ENCODE data around the gene KIF6. TPM values are rescaled to one million over a fixed set of nuclear protein-coding genes. Genes with fewer than 3 reads are reported as not detected.

KIF6 gene
- total RNA-seq, 1 experiment from 2014 or later = 2.2 TPM

DNA sequence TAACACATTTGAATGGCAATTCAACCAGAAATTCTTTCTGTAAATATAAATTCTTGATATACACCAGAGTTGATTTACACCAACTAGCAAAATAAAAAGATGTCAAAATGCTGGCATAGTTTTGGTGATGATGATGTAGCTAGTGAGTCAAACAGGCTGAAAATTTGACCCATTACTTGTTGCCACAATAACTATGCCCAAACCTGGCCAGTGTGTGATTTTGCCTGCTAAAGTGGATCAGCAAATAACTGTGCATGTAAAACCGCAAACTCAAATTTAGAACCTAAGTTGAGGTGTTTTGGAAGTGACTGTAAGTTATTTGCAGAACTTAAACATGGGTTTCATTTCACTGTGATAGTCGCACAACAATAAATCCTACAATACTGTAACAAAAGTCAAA, 125.9 kb downstream of the KIF6 start:
- DNase-seq (ENCODE audit: low spot score) = no peak

GRCh38 chr6:39594285-39594684, 130.9 kb downstream of the KIF6 start:
- DNase-seq (ENCODE audit: low spot score) = no peak

- DNase-seq (ENCODE audit: low spot score) = no peak
Measured at GRCh38 chr6:39593646-39594045, 131.6 kb downstream of the KIF6 start.

- no peak for DNase-seq (ENCODE audit: low spot score)
Measured at GRCh38 chr6:39590871-39591393, 134.3 kb downstream of the KIF6 start.

DNA sequence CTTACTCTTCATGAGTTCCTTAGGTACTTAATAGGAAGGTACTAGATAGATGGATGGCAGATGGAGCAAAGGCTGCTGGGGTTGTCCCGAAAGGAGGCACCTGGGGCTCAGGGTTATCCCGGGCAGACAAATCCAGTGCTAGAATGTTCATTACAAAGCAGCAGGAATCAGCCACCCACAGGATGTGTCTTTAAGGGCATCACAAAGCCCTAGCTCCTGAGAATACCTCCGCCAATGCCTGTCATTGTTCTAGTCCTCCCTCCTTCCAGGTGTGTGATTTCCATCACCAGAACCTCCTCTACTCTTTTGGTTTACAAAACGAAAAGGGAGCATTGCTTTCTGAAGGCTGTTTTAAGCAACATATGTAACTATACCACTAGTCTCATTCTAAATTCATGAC, 138.1 kb downstream of the KIF6 start:
- DNase-seq (ENCODE audit: low spot score) = no peak

DNA sequence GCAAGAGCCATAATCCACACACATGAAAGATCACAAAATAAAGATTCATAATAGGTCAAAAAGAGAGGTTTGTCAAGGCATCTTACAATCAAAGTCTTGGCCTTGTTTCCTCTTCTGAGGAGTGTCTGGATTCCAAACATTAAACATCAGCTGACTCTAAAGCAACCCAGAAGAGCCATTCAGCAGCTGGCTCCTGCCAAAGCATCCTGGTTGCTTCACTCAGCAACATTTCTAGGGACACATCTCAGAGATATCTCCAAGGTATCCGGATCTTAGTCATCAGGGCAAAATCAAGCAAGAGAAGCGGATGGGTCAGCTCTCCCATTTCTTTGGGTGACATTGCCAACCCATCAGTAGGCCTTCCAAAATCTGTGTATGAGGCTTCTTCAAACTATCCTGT, 139.6 kb downstream of the KIF6 start:
- DNase-seq (ENCODE audit: low spot score) = no peak

- no peak for DNase-seq (ENCODE audit: low spot score)
Measured at GRCh38 chr6:39577446-39578165, 147.6 kb downstream of the KIF6 start.

DNA sequence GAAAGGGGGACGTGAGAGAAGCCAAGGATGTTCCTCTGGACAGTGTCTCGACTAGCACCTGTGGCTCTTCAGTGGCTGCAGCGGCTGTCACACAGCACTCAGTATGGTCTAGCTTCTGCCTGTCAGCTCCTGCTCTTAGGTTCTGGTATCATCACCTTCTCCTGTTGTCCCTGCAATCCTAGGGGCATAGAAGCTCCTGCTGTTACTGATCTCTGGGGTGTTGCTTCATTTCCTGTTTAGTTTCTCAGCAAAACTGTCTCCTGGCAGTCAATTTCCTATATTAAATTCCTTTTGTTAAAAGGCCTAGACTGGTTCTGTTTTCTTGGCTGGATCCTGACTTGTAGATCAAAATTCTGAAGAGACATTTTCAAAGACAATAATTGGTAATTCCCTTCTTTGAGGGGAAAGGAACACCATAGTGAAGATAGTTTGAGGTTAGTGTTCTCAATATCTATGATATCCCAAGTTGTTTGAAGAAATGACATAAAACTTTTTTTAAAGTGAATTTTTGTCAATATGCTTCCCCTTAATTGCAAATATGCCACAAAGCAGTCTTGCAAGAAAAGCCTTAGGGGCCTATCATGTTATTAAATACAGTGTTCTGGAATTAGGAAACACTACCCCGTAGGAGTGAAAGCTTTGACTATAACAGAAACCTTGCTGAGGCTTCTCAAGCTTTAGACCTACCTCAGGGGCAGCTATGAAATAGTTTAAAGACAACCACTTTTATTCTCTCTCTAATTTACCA, 148.5 kb downstream of the KIF6 start:
- DNase-seq (ENCODE audit: low spot score) = no peak

- no peak for DNase-seq (ENCODE audit: low spot score)
Measured at GRCh38 chr6:39574991-39575390, 150.2 kb downstream of the KIF6 start.

DNA sequence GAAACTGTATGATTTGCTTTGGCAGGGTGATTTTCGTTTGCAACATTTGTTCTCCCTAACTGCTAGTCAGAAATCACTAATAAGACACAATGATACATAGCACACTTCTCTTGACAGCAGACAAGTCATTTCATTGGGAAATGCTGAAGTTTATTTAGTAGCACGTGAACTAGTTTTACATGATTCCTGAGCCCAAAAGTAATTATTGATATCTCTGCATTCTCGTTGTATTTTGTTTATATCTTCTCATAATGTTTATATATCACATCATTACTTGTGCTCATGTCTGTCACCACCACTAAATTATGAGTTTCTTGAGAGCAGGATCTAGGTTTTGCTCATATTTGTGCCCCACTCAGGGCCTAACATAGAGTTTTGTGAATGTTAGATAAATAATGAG, 151.7 kb downstream of the KIF6 start:
- no peak for DNase-seq (ENCODE audit: low spot score)

DNA sequence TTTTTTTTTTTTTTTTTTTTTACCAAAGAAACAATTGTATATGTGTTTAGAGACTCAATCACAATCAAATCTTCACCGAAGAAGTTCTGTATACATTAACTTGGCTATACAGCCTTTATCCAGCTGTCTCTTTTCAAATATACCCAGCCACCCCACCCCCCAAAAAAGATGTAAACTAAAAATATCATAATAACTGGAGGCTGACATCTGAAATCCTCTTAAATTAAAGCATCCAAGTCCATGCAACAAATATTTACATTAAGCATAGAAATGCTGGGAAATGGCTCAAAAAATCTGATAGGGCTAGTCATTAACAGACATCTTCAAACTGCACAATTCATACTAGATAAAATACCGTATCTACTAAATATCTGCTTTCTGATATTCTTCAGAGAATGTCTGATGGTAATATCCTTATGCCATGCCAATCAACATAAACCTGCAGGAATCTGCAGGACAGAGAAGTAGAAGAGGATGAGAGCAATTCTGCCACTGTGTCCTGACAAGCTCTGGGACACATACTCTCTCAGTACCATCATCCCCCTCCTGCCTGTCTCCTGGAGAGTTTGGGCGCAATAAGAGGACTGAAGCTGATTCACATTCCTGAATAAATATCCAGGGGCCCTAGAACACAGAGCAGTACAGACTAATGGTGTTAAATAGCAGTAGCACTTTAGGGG, 152.4 kb downstream of the KIF6 start:
- DNase-seq (ENCODE audit: low spot score) = no peak

DNA sequence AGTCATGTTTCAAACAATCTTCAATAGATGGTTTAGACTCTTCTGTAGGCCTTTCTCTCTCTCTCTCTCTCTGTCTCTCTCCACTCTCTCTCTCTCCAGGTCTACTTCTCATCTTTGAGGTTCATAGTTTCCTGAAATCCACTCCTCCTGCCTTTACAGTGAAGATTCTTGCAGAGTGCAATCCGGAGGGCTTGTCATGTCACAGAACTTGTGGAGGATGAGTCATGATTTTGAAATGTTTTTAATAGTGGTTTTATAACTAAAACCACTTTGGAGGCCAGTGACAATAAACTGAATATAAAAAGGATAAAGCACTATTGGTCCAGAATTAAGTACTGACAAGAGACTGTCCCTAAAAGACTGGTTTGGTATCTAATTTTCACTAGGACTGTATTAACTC, 156.3 kb downstream of the KIF6 start:
- peak; percentile 26 for DNase-seq (ENCODE audit: low spot score)

- DNase-seq (ENCODE audit: low spot score) = no peak
Measured at GRCh38 chr6:39567091-39567490, 158.1 kb downstream of the KIF6 start.

DNA sequence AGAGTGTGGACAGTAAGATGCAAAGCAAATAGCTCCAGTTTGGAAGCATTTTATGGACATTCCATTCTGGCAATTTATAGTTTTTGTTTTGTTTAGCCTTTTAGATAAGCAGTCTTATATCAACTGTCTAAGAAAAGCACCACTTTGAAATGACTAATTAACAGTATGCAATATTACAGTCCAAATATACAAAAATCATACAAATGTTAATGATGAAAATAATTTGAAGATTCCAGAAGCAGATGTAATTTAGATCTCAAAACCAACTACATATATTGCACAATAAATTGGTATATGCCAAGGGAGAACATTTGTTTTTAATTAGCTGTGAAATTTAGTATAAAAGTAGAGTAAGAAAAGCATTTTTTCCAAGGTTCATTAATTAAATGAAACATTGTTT, 158.8 kb downstream of the KIF6 start:
- no peak for DNase-seq (ENCODE audit: low spot score)

GRCh38 chr6:39565956-39566355, 159.3 kb downstream of the KIF6 start:
- no peak for DNase-seq (ENCODE audit: low spot score)

GRCh38 chr6:39563566-39564311, 161.5 kb downstream of the KIF6 start:
- no peak for DNase-seq (ENCODE audit: low spot score)

- peak; percentile 15 for DNase-seq (ENCODE audit: low spot score)
Measured at GRCh38 chr6:39561536-39562266, 163.5 kb downstream of the KIF6 start.

- DNase-seq (ENCODE audit: low spot score) = no peak
Measured at GRCh38 chr6:39560915-39561314, 164.3 kb downstream of the KIF6 start.

- DNase-seq (ENCODE audit: low spot score) = no peak
Measured at GRCh38 chr6:39558591-39559190, 166.5 kb downstream of the KIF6 start.

DNA sequence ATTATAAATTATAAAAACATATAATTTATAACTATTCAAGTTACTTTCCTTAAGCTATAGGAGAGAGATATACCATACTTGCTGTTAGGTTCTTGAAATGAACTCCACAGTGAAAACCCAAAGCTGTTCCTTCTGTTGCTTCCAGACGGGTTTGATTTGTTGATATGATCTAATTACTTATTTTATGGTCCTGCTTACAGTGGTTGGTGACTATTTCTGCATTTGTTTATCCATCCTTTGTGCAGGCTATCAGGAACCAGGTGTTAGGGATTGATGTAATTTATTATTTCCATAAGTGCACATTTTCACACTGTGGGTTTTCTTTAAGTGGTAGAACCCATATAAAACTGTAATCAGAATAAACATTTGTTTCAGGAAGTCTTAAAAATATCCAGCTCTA, 167.1 kb downstream of the KIF6 start:
- peak; percentile 21 for DNase-seq (ENCODE audit: low spot score)

DNA sequence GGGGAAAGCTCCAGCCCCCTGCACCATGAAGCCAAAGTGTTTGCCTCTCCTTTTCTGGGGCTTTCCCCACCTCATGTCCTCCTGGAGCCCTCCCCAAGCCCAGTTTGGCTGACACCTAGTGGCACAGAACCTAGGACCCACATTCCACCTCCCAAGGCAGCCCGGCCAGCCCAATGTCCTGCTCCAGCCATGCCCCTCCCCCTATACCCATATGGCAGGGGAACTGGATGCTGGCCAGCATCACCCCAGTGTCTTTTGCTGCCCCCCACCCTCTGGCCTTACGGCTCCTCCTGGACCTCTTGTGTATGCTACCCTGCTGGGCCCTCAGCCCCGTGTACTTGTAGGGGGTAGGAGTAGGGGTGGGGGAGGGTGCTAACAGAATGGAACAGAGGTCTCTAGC, 170.1 kb downstream of the KIF6 start:
- no peak for DNase-seq (ENCODE audit: low spot score)

Measured in H4 (cell line).